SK-N-SH treated with all-trans-retinoic acid at 6 μM for 48 hours (cell line): ENCODE results near the gene EFNA4.

Experiments used
- ATAC-seq: fragments of 200-7000 bp; cut with Tn5 transposase; 3 replicates; pipeline ENCODE4 v1.9.1; 2020; ENCODE audit warnings: mild to moderate bottlenecking, moderate library complexity
- BACH2 ChIP-seq: fragments of 250-450 bp; sonication (Bioruptor Pico); IDR thresholded peaks from 2 replicates; pipeline ENCODE4 v1.9.0; 2021; ENCODE audit warnings: mild to moderate bottlenecking, borderline replicate concordance
- CREB5 ChIP-seq: fragments of 250-450 bp; sonication (Bioruptor Pico); IDR thresholded peaks from 2 replicates; pipeline ENCODE4 v1.5.1; 2020; ENCODE audit warnings: low read depth, mild to moderate bottlenecking, moderate library complexity
- CSDC2 ChIP-seq: fragments of 250-450 bp; sonication (Bioruptor Pico); IDR thresholded peaks from 2 replicates; pipeline ENCODE4 v1.5.0; 2020; ENCODE audit warnings: mild to moderate bottlenecking, moderate library complexity
- ESRRG ChIP-seq: fragments of 250-450 bp; sonication (Bioruptor Pico); IDR thresholded peaks from 2 replicates; pipeline ENCODE4 v1.6.1; 2021; ENCODE audit warnings: mild to moderate bottlenecking
- GLIS3 ChIP-seq: fragments of 250-450 bp; sonication (Bioruptor Pico); IDR thresholded peaks from 2 replicates; pipeline ENCODE4 v1.5.0; 2020; ENCODE audit warnings: mild to moderate bottlenecking, moderate library complexity
- ISL1 ChIP-seq: fragments of 250-450 bp; sonication (Bioruptor Pico); IDR thresholded peaks from 2 replicates; pipeline ENCODE4 v2.1.2; 2022; ENCODE audit warnings: mild to moderate bottlenecking, moderate library complexity
- OSR1 ChIP-seq: fragments of 250-450 bp; sonication (Bioruptor Pico); IDR thresholded peaks from 2 replicates; pipeline ENCODE4 v1.8.0; 2022; ENCODE audit warnings: moderate library complexity, mild to moderate bottlenecking, inconsistent platforms
- PATZ1 ChIP-seq: fragments of 250-450 bp; sonication (Bioruptor Pico); IDR thresholded peaks from 2 replicates; pipeline ENCODE4 v1.8.0; 2020; ENCODE audit warnings: mild to moderate bottlenecking, moderate library complexity, borderline replicate concordance
- POU6F1 ChIP-seq: fragments of 250-450 bp; sonication (Bioruptor Pico); IDR thresholded peaks from 2 replicates; pipeline ENCODE4 v1.8.0; 2021; ENCODE audit warnings: low read depth, mild to moderate bottlenecking, moderate library complexity, borderline replicate concordance
- PPARA ChIP-seq: fragments of 250-450 bp; sonication (Bioruptor Pico); IDR thresholded peaks from 2 replicates; pipeline ENCODE4 v1.5.0; 2020; ENCODE audit warnings: mild to moderate bottlenecking, borderline replicate concordance
- RARB ChIP-seq: fragments of 250-450 bp; sonication (Bioruptor Pico); IDR thresholded peaks from 2 replicates; pipeline ENCODE4 v1.8.0; 2021; ENCODE audit warnings: mild to moderate bottlenecking, moderate library complexity
- TOX ChIP-seq: fragments of 250-450 bp; sonication (Bioruptor Pico); IDR thresholded peaks from 2 replicates; pipeline ENCODE4 v1.8.0; 2021; ENCODE audit warnings: mild to moderate bottlenecking, moderate library complexity, borderline replicate concordance
- TSHZ2 ChIP-seq: fragments of 250-450 bp; sonication (Bioruptor Pico); IDR thresholded peaks from 2 replicates; pipeline ENCODE4 v1.5.0; 2020; ENCODE audit warnings: mild to moderate bottlenecking, moderate library complexity
- ZC3H10 ChIP-seq: fragments of 250-450 bp; sonication (Bioruptor Pico); IDR thresholded peaks from 2 replicates; pipeline ENCODE4 v1.5.1; 2021; ENCODE audit warnings: mild to moderate bottlenecking, moderate library complexity
- ZFP3 ChIP-seq: fragments of 250-450 bp; sonication (Bioruptor Pico); IDR thresholded peaks from 2 replicates; pipeline ENCODE4 v1.5.0; 2020; ENCODE audit warnings: mild to moderate bottlenecking, moderate library complexity
- ZFP30 ChIP-seq: fragments of 450-650 bp; formaldehyde crosslinking; IDR thresholded peaks from 2 replicates; pipeline ENCODE4 v1.5.0; 2022; ENCODE audit warnings: mild to moderate bottlenecking, moderate library complexity
- ZNF565 ChIP-seq: fragments of 450-650 bp; formaldehyde crosslinking; conservative IDR thresholded peaks from 2 replicates; pipeline ENCODE4 v1.5.0; 2020; ENCODE audit warnings: low read depth, mild to moderate bottlenecking, moderate library complexity

Gene EFNA4

GRCh38 chr1:155063550-155064110, at the start of gene EFNA4:
Gene EFNA4, plus strand, starts transcription at chr1:155063740. Its CDS starts 84 bp downstream, at chr1:155063824.
- TF ChIP-seq BACH2 (CRISPR knock-in tag) (no peak), ZC3H10 (CRISPR knock-in tag) (no peak; the same call in 1 of the 2 replicates), POU6F1 (CRISPR knock-in tag) (no peak), TSHZ2 (no peak), GLIS3 (CRISPR knock-in tag) (no peak), RARB (CRISPR knock-in tag) (no peak), TOX (CRISPR knock-in tag) (no peak), CSDC2 (CRISPR knock-in tag) (no peak), ZNF565 (no peak), OSR1 (no peak), ZFP30 (no peak)
- ATAC-seq, result peak; percentile 90

GRCh38 chr1:155014709-155015508, 48.6 kb upstream of the EFNA4 start:
- no peak for ATAC-seq
- TF ChIP-seq PATZ1 (CRISPR knock-in tag), result no peak
- no peak for TF ChIP-seq OSR1
- TF ChIP-seq TOX (CRISPR knock-in tag), result no peak
- TF ChIP-seq ESRRG (CRISPR knock-in tag), result no peak
- no peak for TF ChIP-seq POU6F1 (CRISPR knock-in tag)
- TF ChIP-seq CSDC2 (CRISPR knock-in tag), result no peak
- TF ChIP-seq ISL1 (CRISPR knock-in tag), result no peak
- TF ChIP-seq TSHZ2, result no peak
- no peak for TF ChIP-seq PPARA (CRISPR knock-in tag)
- no peak for TF ChIP-seq ZFP3 (CRISPR knock-in tag)
- no peak for TF ChIP-seq ZC3H10 (CRISPR knock-in tag)
- TF ChIP-seq CREB5 (CRISPR knock-in tag), result no peak
- no peak for TF ChIP-seq ZNF565
